Upper lobe of right lung (tissue), 1 donor: ENCODE results near the gene LPCAT1. TPM values are rescaled to one million over a fixed set of nuclear protein-coding genes. Genes with fewer than 3 reads are reported as not detected.

ENCODE experiments used
- ATAC-seq: fragments of 200-7000 bp; cut with Tn5 transposase; one replicate; pipeline ENCODE4 v1.9.1; 2020; ENCODE audit warnings: mild to moderate bottlenecking, moderate library complexity
- DNase-seq: peaks from one replicate; pipeline ENCODE4 v3.0.0-alpha.2; 2020
- H3K27ac ChIP-seq: fragments of 200-600 bp; one replicate; pipeline ENCODE4 v1.8.0; 2022
- H3K27me3 ChIP-seq: fragments of 200-600 bp; one replicate; pipeline ENCODE4 v1.8.0; 2022; ENCODE audit warnings: mild to moderate bottlenecking
- H3K36me3 ChIP-seq: fragments of 200-600 bp; one replicate; pipeline ENCODE4 v1.8.0; 2022
- H3K4me1 ChIP-seq: fragments of 200-600 bp; one replicate; pipeline ENCODE4 v1.8.0; 2022
- H3K4me3 ChIP-seq: fragments of 200-600 bp; one replicate; pipeline ENCODE4 v1.8.0; 2022; ENCODE audit warnings: mild to moderate bottlenecking
- H3K9me3 ChIP-seq: fragments of 200-600 bp; one replicate; pipeline ENCODE4 v1.8.0; 2022
- CTCF ChIP-seq: fragments of 200-600 bp; IDR thresholded peaks from one replicate; pipeline ENCODE4 v1.8.0; 2022; ENCODE audit warnings: antibody characterized with exemption
- intact Hi-C: fragments of 100-400 bp; cut with DNase I; formaldehyde crosslinking; loops from one replicate; pipeline ENCODE4 v1.11.0; 2022
- total RNA-seq: library from RNA; stranded (reverse); fragmentation: NEBNext Ultra II Directional; extraction: Animal tissue kit (Norgen Biotek cat#: 25700); gene quantifications from one replicate; pipeline ENCODE4 v1.2.1, GENCODE V29; 2021
- donor health status: DM: no; HTN: yes; CAD: no; lungs with severe emphysema.

Gene LPCAT1
- total RNA-seq, 1 donor from 2014 or later: 690 TPM

DNA sequence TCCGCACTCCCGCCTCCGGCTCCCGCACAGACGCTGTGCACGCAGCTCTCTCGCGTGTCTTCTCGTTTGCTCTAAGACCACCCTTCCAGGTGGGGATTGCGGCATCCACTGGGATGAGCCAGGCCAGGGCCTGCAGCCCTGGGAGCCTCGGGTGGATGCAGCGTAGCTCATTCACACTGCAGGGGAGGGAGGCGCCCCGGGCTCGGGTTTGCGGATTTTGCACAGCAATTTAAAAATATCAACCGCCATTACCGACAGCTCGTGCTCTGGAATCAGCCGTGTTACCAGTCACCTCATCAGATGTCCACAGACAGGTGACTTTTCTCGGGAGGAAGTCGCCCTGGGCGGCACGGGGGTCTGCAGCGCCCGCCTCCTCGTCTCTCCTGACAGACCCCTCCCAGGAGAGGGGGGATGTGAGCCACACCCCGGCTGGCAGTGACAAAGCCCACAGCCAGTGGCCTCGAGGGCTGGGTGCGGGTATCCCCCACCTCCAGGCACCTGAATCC lies 57.7 kb downstream of the LPCAT1 start:
- Histone ChIP-seq H3K4me3 (no peak overlapping the region), H3K4me1 (no peaks in the 10 kb centered on the region), H3K36me3 (peaks cover 79% of the 10 kb centered on the region), H3K27me3 (no peaks in the 10 kb centered on the region), H3K27ac (no peak overlapping the region), H3K9me3 (no peaks in the 10 kb centered on the region)
- no peak for TF ChIP-seq CTCF
- intact Hi-C loops: no loop called here
- ATAC-seq (no peak), DNase-seq (peak; percentile 61)

GRCh38 chr5:1465117-1465516 lies 58.6 kb downstream of the LPCAT1 start:
- H3K9me3 ChIP-seq: no peaks in the 10 kb centered on the region

DNA sequence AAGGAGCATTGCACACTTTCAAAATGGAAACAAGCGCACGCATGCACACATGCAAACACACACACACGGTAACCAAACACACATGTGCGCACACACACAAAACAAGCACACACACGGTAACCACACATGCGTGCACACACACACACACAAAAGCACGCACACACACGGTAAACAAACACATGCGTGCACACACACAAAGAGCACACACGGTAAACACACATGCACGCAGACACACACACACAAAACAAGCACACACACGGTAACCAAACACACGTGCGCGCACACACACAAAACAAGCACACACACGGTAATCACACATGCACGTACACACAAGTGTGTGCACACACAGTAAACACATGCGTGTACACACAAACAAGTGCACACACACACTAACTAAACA lies 59.2 kb downstream of the LPCAT1 start:
- Histone ChIP-seq H3K27me3 (no peaks in the 10 kb centered on the region), H3K4me3 (no peak overlapping the region), H3K9me3 (no peaks in the 10 kb centered on the region), H3K36me3 (peaks cover 70% of the 10 kb centered on the region), H3K27ac (no peak overlapping the region), H3K4me1 (no peaks in the 10 kb centered on the region)
- ATAC-seq (no peak), DNase-seq (no peak)
- no peak for TF ChIP-seq CTCF
- intact Hi-C loops: no loop called here

More at GRCh38 chr5:1465117-1465516, 58.6 kb downstream of the LPCAT1 start:
- no peak for DNase-seq
- Histone ChIP-seq H3K4me1 (no peaks in the 10 kb centered on the region), H3K4me3 (no peak overlapping the region), H3K27ac (no peak overlapping the region), H3K27me3 (no peaks in the 10 kb centered on the region), H3K36me3 (peaks cover 75% of the 10 kb centered on the region)
- TF ChIP-seq CTCF: no peak
- no peak for ATAC-seq
- intact Hi-C loops: no loop called here

GRCh38 chr5:1464096-1464446 lies 59.7 kb downstream of the LPCAT1 start:
- DNase-seq (peak; percentile 54), ATAC-seq (no peak)
- no peak overlapping the region for H3K4me3 ChIP-seq
- no peak for TF ChIP-seq CTCF
- H3K27ac ChIP-seq: no peak overlapping the region
- no peaks in the 10 kb centered on the region for H3K27me3 ChIP-seq
- peaks cover 66% of the 10 kb centered on the region for H3K36me3 ChIP-seq
- intact Hi-C loops: no loop called here
- no peaks in the 10 kb centered on the region for H3K9me3 ChIP-seq
- H3K4me1 ChIP-seq: no peaks in the 10 kb centered on the region

DNA sequence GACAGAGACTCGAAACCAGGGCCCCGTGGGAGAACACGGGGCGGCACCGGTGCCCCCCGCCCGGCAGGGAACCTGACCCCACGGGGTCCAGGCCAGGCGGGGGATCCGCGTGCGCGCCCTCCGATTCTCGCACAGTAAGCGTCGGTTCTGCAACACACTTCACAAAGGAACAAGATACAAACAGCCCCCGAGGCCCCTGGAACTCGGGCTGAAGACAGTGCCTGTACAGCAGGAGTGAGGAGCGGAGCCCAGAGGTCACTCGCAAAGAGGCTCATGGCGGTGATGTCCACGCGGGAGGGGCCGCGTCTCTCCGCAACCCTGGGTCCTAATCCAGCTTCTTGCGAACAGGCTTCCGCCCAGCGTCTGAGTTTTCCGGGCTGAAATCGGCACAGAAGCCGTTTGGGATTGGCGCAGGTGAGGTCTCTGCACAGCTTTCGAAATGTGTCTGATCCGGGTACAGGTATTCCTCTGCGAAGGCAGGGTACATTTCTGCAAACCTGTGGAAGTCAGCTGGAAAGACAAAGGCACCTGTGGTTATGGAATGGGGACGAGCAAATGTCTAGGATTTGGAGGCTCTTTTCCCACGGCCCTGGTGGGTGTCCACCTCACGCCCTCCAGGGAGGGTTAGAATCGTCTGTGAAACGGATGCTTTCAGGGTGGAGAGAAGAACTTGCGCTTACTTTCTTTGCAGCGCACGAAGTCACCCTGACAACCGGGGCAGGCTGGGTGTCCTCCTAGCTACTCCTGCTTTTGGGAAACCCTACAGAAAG lies 60.2 kb downstream of the LPCAT1 start:
- peaks cover 62% of the 10 kb centered on the region for H3K36me3 ChIP-seq
- no peak for TF ChIP-seq CTCF
- no peaks in the 10 kb centered on the region for H3K4me1 ChIP-seq
- DNase-seq (no peak), ATAC-seq (no peak)
- H3K27me3 ChIP-seq: no peaks in the 10 kb centered on the region
- H3K9me3 ChIP-seq: no peaks in the 10 kb centered on the region
- H3K4me3 ChIP-seq: no peak overlapping the region
- intact Hi-C loops: no loop called here
- H3K27ac ChIP-seq: no peak overlapping the region
